GM10266 (cell line): ENCODE measurements around the gene ELFN1.

Source experiments
- DNase-seq: peaks from one replicate; pipeline ENCODE4 v3.0.0; 2012; ENCODE audit errors: extremely low spot score
- CTCF ChIP-seq: IDR thresholded peaks from 2 replicates; pipeline ENCODE4 v1.5.1; 2012; ENCODE audit warnings: mild to moderate bottlenecking, low read depth; ENCODE audit not compliant: control insufficient read depth, insufficient read depth; ENCODE audit errors: missing control alignments

ELFN1 gene

GRCh38 chr7:1673581-1674118 is 3.6 kb downstream of the ELFN1 start:
- TF ChIP-seq CTCF: no peak
- DNase-seq: no peak

DNA sequence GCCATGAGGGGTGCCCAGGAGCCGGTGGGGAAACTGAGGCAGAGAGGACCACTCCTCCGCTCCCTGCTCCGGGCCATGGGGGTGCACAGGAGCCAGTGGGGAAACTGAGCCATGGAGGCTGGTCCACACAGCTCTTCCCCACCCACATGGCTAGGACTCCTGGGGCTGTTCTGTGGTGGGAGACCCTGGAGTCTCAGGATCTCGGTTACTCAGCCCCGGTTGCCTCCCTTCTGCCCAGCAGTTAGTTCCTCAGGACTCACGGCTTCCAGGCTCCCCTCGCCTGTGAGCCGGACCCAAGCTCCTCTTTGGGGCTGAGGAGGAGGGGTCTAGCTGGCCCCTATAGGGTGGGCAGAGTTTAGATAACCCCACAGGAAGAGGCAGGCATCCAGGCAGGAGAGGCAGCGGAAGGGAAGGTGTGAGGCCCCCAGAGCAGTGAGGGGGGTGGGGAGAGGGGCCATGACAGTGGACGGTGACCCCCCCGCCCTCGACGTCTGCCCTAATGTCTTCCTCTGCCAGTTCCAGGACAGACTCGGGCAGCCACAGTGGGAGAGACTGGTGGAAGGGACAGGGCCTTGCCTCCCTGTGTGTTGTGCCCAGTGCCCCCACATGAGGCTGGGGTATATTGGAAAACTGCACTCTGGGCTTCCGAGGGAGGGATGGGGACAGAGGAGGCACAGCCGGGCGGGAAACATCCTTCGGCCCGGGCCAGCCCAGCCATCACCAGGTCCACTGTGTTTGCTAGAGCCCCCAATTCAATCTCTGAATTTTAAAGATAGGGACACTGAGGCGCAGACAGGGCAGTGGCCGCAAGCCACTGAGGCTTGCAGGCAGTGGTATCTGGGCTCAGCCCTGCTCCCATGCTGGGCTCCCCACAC is 4.3 kb downstream of the ELFN1 start:
- no peak for DNase-seq
- no peak for TF ChIP-seq CTCF

GRCh38 chr7:1675036-1675671 is 5.1 kb downstream of the ELFN1 start:
- no peak for TF ChIP-seq CTCF
- DNase-seq: no peak

DNA sequence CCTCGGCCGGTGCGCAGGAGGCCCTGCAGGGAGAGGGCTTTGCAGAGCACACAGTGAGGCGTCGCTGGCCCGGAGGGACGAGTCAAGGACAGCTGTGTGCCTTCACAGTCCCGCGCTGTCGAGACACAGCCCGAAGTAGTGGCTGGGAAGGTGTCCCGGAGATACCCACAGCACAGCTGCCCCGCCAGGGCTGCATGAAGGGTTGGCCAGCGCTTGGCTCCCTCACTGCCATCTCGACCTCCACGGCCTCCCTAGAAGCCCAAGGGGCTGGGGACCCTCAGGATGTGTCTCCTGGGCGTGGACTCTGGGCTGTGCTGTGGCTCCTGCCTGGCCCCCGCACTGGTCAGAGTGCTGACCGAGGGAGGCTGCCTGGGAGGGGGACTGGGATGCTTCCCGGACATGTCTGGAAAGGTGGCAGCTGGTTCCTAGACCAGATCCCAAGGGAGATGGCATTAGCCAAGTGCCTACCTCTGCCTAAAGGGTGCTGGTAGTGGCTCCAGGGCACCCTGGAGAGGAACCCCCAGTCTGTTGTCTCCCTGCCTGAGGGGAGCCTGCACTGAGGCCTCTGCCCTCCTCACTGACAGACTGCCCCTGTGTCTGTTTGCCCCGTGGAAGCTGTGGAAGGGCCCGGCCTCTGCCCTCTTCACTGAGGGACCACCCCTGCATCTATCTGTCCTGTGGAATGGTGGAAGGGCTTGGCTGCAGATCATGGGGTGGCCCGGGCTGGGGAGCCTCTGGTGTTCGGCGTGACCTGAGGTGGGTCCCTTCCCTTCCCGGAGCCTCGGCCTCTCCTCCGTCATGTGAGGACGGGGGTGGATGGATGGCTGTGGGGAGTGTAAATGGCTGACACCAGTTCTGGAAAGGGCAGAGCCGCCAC is 5.8 kb downstream of the ELFN1 start:
- no peak for TF ChIP-seq CTCF
- DNase-seq: no peak

DNA sequence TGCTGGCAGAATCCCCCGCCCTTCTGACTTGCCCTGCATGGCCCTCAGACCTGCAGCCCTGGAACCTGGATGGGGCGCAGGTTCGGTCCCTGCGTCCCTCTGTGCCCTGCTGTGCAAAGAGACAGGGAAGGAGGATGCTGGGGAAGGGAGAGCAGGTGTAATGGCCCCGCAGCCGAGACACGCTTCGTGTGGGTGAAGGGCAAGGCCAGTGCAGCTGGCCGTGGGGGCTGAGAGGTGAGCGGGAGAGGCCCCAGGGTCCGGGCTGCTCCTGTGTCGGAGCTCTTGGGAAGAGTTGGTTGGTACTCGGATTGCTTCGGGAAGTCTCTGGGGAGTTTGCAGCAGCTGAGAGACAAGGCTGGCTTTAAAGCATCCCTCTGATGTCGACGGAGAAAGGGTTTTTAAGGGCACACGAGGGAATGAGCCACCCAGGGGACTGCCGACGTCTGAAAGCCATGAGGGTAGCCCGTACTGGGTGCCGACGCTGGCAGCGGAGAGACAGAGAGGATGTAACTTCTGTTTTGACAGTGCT is 6.5 kb downstream of the ELFN1 start:
- TF ChIP-seq CTCF: no peak
- no peak for DNase-seq

DNA sequence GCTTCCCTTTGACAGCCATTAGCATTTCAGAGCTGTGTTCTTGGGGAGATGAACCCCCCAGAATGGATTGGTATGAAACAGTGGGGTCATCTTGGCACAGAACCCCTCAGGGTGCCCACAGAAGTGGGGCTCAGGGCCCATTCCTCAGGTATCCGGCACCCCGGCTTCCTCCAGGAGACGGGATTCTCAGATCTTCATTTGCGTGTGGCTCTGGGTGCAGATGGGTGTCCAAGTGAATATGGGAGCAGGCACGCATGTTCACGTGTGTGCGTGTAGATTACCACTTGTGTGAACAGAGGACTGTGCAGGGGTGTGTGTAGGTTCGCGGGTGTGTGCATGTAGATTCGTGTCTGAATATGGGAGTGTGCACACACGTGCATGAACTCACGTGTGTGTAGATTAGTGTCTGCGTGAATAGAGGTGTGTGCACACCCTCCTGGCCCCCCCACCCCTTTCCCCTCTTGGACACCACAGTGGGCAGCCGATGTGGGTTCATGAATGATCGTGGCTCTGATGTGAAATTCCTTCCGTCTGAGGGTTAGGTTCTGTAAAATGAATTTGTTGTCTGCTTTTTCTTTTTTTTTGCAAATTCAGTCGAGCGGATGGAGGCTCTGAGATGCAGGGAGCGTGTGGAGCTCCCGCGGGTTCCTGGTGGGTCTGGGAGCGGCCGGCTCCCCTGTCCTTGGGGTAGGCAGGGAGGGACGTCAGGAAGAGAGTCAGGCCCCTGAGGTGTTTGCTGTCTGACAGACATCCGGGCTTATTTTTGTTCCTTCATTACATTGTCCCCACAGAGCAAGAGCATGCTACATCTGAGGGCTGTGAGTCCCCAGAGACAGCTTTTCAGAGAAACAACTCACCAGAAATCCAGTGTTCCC is 7.4 kb downstream of the ELFN1 start:
- no peak for TF ChIP-seq CTCF
- DNase-seq: no peak
